NCI-H748 (cell line): ENCODE results near the gene ZNF500.
A peak's percentile ranks its signal among the peaks of the same experiment; 100 is the strongest.
"Not testable (repeated sequence)": the region's sequence is repeated elsewhere in the genome, so short reads cannot be mapped to it uniquely, and the experiment has no call there.

Experiments
- DNase-seq: peaks from one replicate; lab custom pipeline; 2025; ENCODE audit not compliant: unreplicated experiment; lab: John Stamatoyannopoulos, UW

Gene ZNF500

GRCh38 chr16:4746991-4747574 lies 19.9 kb downstream of the ZNF500 start:
- no peak for DNase-seq

GRCh38 chr16:4746215-4746614 lies 20.7 kb downstream of the ZNF500 start:
- DNase-seq = no peak

- no peak for DNase-seq
These were observed 21.7 kb downstream of the ZNF500 start for GRCh38 chr16:4745274-4745569.

GRCh38 chr16:4744555-4745273 lies 22.2 kb downstream of the ZNF500 start:
- no peak for DNase-seq

- no peak for DNase-seq
These were observed 23.6 kb downstream of the ZNF500 start for GRCh38 chr16:4743226-4743878.

GRCh38 chr16:4738370-4738769 lies 28.6 kb downstream of the ZNF500 start:
- DNase-seq = not testable (repeated sequence)

- DNase-seq = no peak
These were observed 29.4 kb downstream of the ZNF500 start for GRCh38 chr16:4737545-4737944.

GRCh38 chr16:4736546-4736945 lies 30.4 kb downstream of the ZNF500 start:
- no peak for DNase-seq

- peak; percentile 81 for DNase-seq
These were observed 32.0 kb downstream of the ZNF500 start for GRCh38 chr16:4734730-4735535.

- DNase-seq = peak; percentile 91
These were observed 32.8 kb downstream of the ZNF500 start, which contains the start of the genes ANKS3 and DNAAF8 for GRCh38 chr16:4734063-4734729. ANKS3 (minus strand) TSS chr16:4734271; CDS start chr16:4730149, 4,122 bp downstream. DNAAF8 (plus strand) TSS chr16:4734537; CDS start chr16:4736515, 1,978 bp downstream.

GRCh38 chr16:4733747-4734062 lies 33.3 kb downstream of the ZNF500 start:
- DNase-seq = no peak

GRCh38 chr16:4733211-4733742 lies 33.7 kb downstream of the ZNF500 start:
- peak; percentile 13 for DNase-seq

- no peak for DNase-seq
These were observed 37.1 kb downstream of the ZNF500 start for GRCh38 chr16:4729876-4730275.

GRCh38 chr16:4728676-4729075 lies 38.3 kb downstream of the ZNF500 start:
- no peak for DNase-seq

GRCh38 chr16:4726616-4727015 lies 40.3 kb downstream of the ZNF500 start:
- DNase-seq = no peak

GRCh38 chr16:4724661-4725270 lies 42.2 kb downstream of the ZNF500 start:
- no peak for DNase-seq

GRCh38 chr16:4723071-4723767 lies 43.7 kb downstream of the ZNF500 start:
- no peak for DNase-seq

- DNase-seq = no peak
These were observed 48.5 kb downstream of the ZNF500 start for GRCh38 chr16:4718466-4718865.

- no peak for DNase-seq
These were observed 52.0 kb downstream of the ZNF500 start for GRCh38 chr16:4714996-4715395.
